Pancreas (tissue), 10 donors: Measurements from ENCODE around the gene LGR6. TPM values are rescaled to one million over a fixed set of nuclear protein-coding genes. Genes with fewer than 3 reads are reported as not detected.

Experiments
- ATAC-seq, 4 donors: fragments of 200-7000 bp; cut with Tn5 transposase; one replicate each; pipeline versions ENCODE4 v1.8.0 to v1.9.1; 2020; ENCODE audit warnings: mild to moderate bottlenecking in 4 of 4, moderate library complexity in 4 of 4
- DNase-seq, 6 donors: peaks; one replicate each; pipeline ENCODE4 v3.0.0-alpha.2; 2020
- FAIRE-seq: peaks from 2 replicates; lab custom pipeline; 2012; peaks lifted over from hg19 to GRCh38; lab: Jason Lieb, UNC
- H3K27ac ChIP-seq, 4 donors: fragments of 200-600 bp; sonication (generic); 1 replicate in 3 of 4; 2 replicates in 1 of 4; pipeline versions ENCODE4 v1.5.0 to v1.8.0; 2020
- H3K27me3 ChIP-seq, 4 donors: fragments of 200-600 bp; one replicate each; pipeline ENCODE4 v1.8.0; 2021
- H3K36me3 ChIP-seq, 3 donors: fragments of 200-600 bp; sonication (generic) in 1 of 3; one replicate each; pipeline versions ENCODE4 v1.5.0 to v1.8.0; 2020 to 2021
- H3K4me1 ChIP-seq, 3 donors: fragments of 200-600 bp; one replicate each; pipeline ENCODE4 v1.8.0; 2021
- H3K4me3 ChIP-seq, 4 donors: fragments of 200-600 bp; sonication (generic) in 2 of 4; one replicate each; pipeline versions ENCODE4 v1.5.0 to v1.8.0; 2020 to 2021
- H3K9me3 ChIP-seq, 4 donors: fragments of 200-600 bp; one replicate each; pipeline ENCODE4 v1.8.0; 2021
- WGBS, 2 donors: extraction: QIAGEN DNeasy Blood & Tissue Kit; methylation state at CpG; one replicate each; pipeline ENCODE4 v1.1.7; 2013; 5-methylcytosine and 5-hydroxymethylcytosine counted together
- intact Hi-C, 3 donors: fragments of 100-400 bp; cut with DNase I; formaldehyde crosslinking; loops; one replicate each; pipeline versions ENCODE4 v1.11.1 to v1.14.2; 2022
- polyA plus RNA-seq, 2 donors: library from polyadenylated mRNA; stranded (reverse); fragments of 200-250 nt; gene quantifications; one replicate each; pipeline ENCODE4 v1.2.3, GENCODE V29; 2013
- total RNA-seq, 6 donors: library from RNA; stranded (reverse); fragmentation: NEBNext Ultra II Directional in 4 of 6; extraction: Animal tissue kit (Norgen Biotek cat#: 25700) in 4 of 6; gene quantifications; one replicate each; pipeline versions ENCODE4 v1.2.1 to v1.2.4, GENCODE V29; 2021 to 2023
- TF ChIP-seq, protein P1 (sequence below), 4 donors: fragments of 200-600 bp; sonication (generic) in 3 of 4; IDR thresholded peaks; one replicate each; pipeline versions ENCODE4 v1.5.0 to v1.8.0; 2021; ENCODE audit warnings: antibody characterized with exemption in 4 of 4
- donor health status: healthy with polysubstance abuse.
- donor health status: DM: no; HTN: no; CAD: no; lungs with moderate emphysema.
- donor health status: DM: no; HTN: no; CAD: no.
- donor health status: control.
- donor health status: control.
- donor health status: Bipolar disorder and iron deficiency.
- donor health status: DM: yes; HTN: yes; CAD: no.
- donor health status: DM: no; HTN: no; CAD: no.
- donor health status: DM: no; HTN: no; CAD: no.
- donor health status: DM: yes; HTN: yes; CAD: no.

Gene LGR6
- total and polyA plus RNA-seq, 8 donors, result 0.06 to 0.47 (median 0.15) TPM; not detected in 3

DNA sequence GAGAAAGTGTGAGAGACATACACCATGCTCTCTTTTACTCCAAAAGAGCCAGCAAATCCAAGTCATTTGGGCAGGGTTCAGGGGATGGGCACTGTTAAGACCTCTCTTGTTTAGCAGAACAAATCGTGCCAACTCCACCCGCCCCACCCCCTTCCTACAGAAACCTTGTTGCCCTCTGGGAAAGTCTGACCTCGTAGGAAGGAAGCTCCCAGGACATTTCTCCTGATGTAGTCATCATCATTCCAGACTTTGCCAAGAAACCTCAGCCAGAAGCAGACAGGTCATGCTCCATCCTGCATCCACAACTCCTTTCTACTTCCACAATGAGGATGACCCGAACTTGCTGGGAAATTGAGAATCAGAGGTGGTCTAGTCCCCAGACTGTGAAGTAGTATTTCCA, 90.4 kb downstream of the LGR6 start:
- H3K27ac ChIP-seq, result no peak overlapping the region
- intact Hi-C loops, result no loop called here
- peaks cover 0 to 3% (median 0%) of the 10 kb centered on the region in 3 donors for H3K4me1 ChIP-seq
- FAIRE-seq (no peak), DNase-seq (peak in 1 of 6 donors; percentile 18), ATAC-seq (no peak)
- no peaks in the 10 kb centered on the region for H3K27me3 ChIP-seq
- H3K9me3 ChIP-seq, result no peaks in the 10 kb centered on the region
- no peak overlapping the region for H3K4me3 ChIP-seq
- H3K36me3 ChIP-seq, result no peaks in the 10 kb centered on the region
- whole genome bisulfite sequencing, 2 donors, result 67 to 75% methylated on average over 4 of the region's 4 CpGs
- TF ChIP-seq, protein P1, sequence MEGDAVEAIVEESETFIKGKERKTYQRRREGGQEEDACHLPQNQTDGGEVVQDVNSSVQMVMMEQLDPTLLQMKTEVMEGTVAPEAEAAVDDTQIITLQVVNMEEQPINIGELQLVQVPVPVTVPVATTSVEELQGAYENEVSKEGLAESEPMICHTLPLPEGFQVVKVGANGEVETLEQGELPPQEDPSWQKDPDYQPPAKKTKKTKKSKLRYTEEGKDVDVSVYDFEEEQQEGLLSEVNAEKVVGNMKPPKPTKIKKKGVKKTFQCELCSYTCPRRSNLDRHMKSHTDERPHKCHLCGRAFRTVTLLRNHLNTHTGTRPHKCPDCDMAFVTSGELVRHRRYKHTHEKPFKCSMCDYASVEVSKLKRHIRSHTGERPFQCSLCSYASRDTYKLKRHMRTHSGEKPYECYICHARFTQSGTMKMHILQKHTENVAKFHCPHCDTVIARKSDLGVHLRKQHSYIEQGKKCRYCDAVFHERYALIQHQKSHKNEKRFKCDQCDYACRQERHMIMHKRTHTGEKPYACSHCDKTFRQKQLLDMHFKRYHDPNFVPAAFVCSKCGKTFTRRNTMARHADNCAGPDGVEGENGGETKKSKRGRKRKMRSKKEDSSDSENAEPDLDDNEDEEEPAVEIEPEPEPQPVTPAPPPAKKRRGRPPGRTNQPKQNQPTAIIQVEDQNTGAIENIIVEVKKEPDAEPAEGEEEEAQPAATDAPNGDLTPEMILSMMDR (IDR thresholded peaks at IDR 0.05), result no peak

DNA sequence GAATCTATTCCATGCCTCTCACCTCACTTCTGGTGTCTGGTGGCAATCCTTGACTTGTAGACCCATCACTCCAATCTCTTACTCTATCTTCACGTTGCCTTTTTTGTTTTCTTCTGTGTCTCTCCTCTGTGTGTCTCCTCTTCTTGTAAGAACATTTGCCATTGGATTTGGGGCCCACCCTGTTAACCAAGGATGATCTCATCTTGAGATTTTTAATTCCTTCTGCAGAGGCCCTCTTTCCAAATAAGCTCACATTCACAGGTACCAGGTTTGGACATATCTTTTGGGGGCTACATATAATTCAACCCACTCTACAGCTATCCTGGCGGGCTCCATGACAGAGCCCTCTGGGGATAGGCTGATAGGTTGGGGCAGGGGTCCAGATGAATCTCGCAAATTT, 92.3 kb downstream of the LGR6 start:
- TF ChIP-seq, protein P1 (IDR thresholded peaks at IDR 0.05), result no peak
- intact Hi-C loops, result no loop called here
- Histone ChIP-seq H3K27me3 (no peaks in the 10 kb centered on the region), H3K36me3 (no peaks in the 10 kb centered on the region), H3K9me3 (no peaks in the 10 kb centered on the region), H3K4me1 (peaks cover 0 to 3% (median 0%) of the 10 kb centered on the region in 3 donors), H3K4me3 (no peak overlapping the region), H3K27ac (no peak overlapping the region)
- DNase-seq (no peak), FAIRE-seq (no peak), ATAC-seq (no peak)
- 84 to 86% methylated on average over 3 of the region's 3 CpGs for WGBS, 2 donors

DNA sequence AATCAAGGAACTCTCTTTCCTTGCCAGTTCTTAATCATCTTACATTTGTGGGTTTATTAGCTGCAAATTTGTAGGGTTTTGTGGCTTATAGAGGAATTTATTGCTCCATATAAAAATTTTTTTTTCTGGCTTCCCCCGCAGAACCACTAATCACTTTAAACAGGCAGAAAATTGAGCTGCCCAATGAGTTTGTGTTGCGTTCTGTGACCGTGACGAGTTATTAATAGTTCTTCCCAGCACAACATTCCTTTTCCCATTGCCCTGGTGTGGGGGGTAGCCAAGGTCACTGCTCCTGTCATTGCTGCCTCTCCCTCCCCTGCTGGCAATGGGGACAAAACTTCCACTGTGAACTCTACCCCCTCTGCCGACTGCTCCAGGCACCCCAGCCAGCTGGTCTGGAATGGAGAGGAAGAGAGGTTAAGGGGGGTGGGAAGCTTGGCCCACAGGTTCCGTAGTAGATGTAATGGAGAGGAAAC, 93.1 kb downstream of the LGR6 start:
- no peak overlapping the region for H3K27ac ChIP-seq
- FAIRE-seq, result no peak

DNA sequence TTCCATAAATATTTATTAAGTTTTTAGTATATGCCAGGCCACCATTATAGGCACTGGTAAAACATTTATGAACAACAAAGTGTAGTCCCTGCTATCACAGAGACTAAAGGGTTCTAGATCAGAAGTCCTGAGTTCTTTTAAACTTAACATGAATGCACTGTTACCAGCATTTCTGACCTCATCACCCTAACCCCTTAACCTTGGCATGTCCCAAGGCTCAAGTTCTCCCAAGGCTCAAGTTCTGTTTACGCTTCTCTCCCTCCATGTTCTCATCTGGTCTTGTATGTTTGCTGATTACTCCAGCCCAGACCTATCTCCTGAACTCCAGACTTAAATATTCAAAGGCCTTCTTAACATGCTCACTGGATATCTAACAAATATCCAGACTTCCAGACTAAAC, 93.6 kb downstream of the LGR6 start:
- ATAC-seq (no peak), DNase-seq (no peak), FAIRE-seq (no peak)
- no peak overlapping the region for H3K27ac ChIP-seq
- H3K27me3 ChIP-seq, result no peaks in the 10 kb centered on the region
- no peaks in the 10 kb centered on the region for H3K36me3 ChIP-seq
- H3K9me3 ChIP-seq, result no peaks in the 10 kb centered on the region
- TF ChIP-seq, protein P1 (IDR thresholded peaks at IDR 0.05), result no peak
- peaks cover 0 to 3% (median 0%) of the 10 kb centered on the region in 3 donors for H3K4me1 ChIP-seq
- intact Hi-C loops, result no loop called here
- WGBS, 2 donors, result 93 to 100% methylated on average over 1 of the region's 1 CpG
- H3K4me3 ChIP-seq, result no peak overlapping the region

More for the DNA sequence above, 93.1 kb downstream of the LGR6 start:
- WGBS, 2 donors, result 10 to 19% methylated on average over 6 of the region's 6 CpGs
- Histone ChIP-seq H3K9me3 (no peaks in the 10 kb centered on the region), H3K27me3 (no peaks in the 10 kb centered on the region), H3K36me3 (no peaks in the 10 kb centered on the region), H3K4me3 (no peak overlapping the region), H3K4me1 (peaks cover 0 to 3% (median 0%) of the 10 kb centered on the region in 3 donors)
- TF ChIP-seq, protein P1 (IDR thresholded peaks at IDR 0.05), result no peak
- DNase-seq, result peak in 3 of 6 donors; percentile 22 to 31 (median 25)
- intact Hi-C loops, result no loop called here
- peak; percentile 46 to 84 (median 66) for ATAC-seq

DNA sequence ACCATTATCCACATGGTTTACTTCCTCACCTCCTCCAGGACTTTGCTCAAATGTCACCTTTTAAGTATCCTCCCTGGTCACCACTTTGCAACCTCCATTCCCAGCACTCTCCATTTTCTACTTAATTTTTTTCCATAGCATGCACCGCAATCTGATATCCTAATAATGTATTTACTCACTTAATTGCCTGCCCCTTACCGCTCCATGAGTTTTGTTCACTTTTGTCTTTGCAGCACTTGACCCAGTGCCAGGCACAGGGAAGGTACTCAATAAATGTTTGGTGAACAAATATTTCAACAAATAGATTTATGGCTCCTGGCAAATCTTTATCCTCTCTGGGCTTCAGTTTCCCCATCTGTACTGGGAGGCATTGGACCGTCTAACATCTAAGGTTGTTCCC, 94.6 kb downstream of the LGR6 start:
- intact Hi-C loops, result no loop called here
- TF ChIP-seq, protein P1 (IDR thresholded peaks at IDR 0.05), result no peak
- no peak for DNase-seq
- H3K4me3 ChIP-seq, result no peak overlapping the region
- peaks cover 0 to 3% (median 0%) of the 10 kb centered on the region in 3 donors for H3K4me1 ChIP-seq
- H3K9me3 ChIP-seq, result no peaks in the 10 kb centered on the region
- H3K27ac ChIP-seq, result no peak overlapping the region
- no peak for FAIRE-seq
- no peak for ATAC-seq
- no peaks in the 10 kb centered on the region for H3K36me3 ChIP-seq
- 69 to 88% methylated on average over 3 of the region's 3 CpGs for WGBS, 2 donors
- no peaks in the 10 kb centered on the region for H3K27me3 ChIP-seq
